GM18499 (cell line): Measurements from ENCODE around the gene AGPAT3.

Experiments
- ATAC-seq: cut with Tn5 transposase; IDR thresholded peaks from one replicate; pipeline ENCODE4 v1.9.1; 2021; ENCODE audit warnings: moderate number of reproducible peaks; ENCODE audit not compliant: insufficient read depth, unreplicated experiment

The AGPAT3 gene

DNA sequence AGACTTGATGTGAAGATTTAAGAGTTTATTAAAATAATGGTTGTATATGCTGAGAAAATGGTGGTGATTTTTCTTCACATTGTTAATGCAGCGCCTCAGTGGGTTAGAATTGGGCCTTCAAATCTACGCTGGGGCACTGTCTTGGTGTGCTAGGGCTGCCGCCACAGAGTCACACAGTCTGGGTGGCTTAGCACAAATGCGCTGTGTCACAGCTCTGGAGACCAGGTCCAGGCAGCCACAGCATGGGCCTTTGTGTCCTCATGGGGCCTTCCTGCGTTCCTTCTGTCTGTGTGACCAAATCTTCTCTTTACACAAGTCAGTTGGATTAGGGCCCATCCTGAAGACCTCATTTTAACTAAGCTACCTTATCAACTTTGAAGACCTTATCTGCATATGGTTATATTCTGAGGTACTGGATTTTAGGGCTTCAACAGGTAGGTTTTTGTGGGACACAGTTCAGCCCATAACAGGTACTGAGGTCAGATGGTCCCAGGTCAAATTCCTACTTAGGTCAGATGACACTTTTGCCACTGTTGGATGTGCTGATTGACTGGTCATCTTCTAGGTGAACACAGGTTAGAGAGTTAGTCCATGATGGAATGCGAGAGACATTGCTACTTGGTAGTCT lies 164.6 kb downstream of the AGPAT3 start:
- ATAC-seq: no peak

DNA sequence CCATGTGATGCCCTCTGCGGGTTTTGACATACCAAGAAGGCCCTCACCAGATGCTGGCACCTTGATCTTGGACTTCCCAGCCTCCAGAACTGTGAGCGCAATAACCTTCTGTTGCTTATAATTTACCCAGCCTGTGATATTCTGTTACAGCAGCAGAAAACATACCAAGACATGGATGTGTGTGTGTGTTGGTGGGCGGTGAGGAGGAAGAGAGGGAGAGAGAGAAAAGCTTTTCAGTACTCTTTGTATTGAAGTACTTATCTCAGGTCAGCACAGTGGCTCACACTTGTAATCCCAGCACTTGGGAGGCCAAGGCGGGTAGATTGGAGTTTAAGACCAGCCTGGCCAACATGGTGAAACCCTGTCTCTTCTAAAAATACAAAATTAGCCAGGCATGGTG lies 170.2 kb downstream of the AGPAT3 start:
- no peak for ATAC-seq
